HG02943 (cell line): ENCODE results near the gene TNRC6C.

ENCODE experiments used
- ATAC-seq: cut with Tn5 transposase; IDR thresholded peaks from one replicate; pipeline ENCODE4 v1.9.1; 2021; ENCODE audit warnings: mild to moderate bottlenecking, low read depth, moderate library complexity; ENCODE audit not compliant: unreplicated experiment

The TNRC6C gene

DNA sequence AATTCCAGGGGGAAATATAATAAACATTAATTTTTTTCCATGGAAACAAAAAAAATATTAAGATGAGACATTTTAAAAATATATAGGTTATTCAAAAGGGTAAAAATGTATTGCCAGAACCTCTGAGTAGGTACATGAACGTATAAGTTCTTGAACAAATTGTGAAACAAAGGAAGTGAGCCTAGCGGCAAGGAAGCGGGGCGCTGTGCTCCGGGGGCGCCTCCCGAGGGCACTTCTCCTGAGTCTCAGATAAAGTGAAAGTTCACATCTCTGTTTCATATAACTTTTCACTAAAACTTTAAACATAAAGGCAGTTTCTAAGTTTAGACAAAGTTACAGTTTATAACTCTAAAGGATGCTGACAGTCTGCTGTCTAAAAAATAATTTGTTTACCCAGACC lies 52.3 kb downstream of the TNRC6C start:
- no peak for ATAC-seq

DNA sequence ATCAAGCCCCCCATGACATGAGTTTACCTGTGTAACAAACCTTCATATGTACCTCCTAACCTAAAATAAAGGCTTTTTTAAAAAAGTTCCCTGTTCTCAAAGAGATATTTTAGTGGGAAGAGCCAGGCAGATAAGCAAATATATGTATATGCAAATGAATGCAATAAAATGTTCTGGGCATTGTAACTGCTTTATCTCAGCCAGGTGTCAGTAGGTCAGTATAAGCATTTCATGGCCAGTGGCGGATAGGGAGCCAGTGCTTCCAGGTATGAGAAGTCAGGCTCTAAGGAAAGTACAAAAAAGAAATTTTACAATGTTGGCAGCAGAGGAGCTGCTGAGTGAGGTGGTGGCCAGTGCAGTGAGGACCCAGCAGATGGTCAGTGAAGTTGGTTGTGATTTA lies 53.9 kb downstream of the TNRC6C start:
- ATAC-seq, result no peak

DNA sequence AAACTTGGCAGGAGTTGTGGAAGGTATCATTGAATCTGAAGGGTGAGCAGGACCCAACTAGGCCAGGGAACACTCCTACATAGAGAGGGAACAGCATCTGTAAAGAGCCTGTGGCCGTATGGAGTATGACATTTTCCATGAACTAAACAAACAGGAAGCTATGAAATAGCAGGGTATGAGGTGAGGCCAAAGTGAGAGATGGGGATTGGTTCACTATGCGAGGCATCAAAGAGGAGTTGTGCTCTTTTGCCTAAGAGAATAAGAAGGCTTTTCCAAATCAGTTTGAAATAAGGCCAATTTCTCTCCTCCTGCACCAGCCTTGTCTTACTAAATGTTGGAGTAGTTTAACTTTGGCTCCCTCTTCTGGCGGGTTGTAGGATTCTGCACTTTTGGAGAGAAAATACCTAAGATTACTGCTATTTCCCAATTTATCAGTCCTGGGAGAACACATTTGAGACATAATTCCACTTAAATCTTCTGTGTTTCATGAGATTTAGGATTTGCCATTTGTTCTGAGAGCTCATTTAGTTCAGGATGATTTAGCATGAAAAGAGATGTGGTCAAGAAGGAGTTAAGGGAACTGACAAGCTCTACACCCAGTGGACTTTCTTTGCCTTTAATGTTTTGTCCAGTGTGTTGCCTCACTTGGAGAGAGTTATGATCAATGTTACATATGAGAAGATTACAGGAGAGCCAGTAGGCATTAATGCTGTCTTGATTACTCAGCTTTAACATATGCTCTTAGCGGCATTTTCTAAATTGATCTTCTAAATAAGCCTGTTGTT lies 55.4 kb downstream of the TNRC6C start:
- ATAC-seq, result no peak

DNA sequence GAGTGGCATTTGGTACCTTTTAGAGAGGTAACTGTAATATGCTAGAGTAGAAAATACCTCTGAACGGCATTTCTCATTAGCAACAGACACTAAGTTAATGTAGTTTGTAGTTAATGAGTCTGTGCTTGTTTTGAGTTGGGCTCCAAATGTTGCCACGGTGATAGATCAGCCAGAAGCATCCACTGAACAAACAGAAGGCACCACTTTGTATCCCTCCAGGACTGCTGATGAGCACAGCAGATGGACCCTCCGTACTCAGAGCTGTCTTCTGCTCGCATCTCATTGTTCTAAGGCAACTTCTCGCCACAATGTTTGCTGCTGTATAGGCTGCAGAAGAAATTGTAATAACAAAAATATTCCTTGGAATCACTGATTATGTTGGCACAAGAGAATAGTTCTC lies 56.1 kb downstream of the TNRC6C start:
- ATAC-seq, result no peak

DNA sequence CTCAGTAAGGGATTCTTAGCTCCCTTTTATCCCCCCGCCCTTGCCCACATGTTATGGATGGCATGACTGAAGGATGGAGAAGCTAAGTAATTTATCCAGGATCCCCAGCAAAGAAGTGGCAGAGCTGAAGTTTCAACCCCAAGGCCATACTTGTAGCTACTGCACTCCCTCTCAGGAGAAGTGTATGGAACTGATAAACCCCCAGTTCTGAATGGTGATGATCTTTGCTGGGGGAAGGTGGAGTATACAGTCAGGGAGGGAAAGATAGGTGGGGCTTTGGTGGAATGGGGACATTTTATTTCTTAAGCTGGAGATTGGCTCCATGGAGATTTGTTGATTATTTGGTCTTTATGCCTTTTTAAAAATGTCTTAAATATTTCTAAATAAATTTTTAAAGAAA lies 58.3 kb downstream of the TNRC6C start:
- no peak for ATAC-seq

DNA sequence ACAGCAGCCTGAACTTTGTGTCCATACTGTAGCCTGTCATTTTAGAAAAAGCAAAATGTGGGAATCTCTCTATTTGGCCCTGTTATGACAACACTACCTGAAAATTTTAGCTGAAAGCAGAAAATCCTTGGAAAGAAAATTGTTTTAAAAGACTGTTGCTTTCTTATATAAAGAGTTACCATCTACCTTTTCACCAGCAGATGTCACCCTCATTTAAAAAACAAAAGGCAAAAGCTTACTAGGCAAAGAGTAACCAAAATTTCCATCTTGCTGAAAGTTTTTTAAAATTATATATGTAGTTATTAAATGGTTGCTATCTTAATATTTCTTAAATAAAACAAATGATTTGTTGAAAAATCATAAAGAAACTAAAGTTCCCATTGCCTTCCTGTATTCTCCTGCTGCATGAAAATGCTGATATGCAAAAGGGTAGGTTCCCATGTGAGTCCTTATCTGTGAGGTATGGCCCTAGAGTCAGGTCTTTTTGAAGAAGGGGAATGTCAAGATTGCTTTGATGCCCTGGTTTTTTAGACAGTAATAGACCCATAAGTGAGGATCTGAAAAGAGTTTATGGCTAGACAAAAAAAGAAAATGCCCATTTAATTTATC lies 61.0 kb downstream of the TNRC6C start:
- no peak for ATAC-seq

DNA sequence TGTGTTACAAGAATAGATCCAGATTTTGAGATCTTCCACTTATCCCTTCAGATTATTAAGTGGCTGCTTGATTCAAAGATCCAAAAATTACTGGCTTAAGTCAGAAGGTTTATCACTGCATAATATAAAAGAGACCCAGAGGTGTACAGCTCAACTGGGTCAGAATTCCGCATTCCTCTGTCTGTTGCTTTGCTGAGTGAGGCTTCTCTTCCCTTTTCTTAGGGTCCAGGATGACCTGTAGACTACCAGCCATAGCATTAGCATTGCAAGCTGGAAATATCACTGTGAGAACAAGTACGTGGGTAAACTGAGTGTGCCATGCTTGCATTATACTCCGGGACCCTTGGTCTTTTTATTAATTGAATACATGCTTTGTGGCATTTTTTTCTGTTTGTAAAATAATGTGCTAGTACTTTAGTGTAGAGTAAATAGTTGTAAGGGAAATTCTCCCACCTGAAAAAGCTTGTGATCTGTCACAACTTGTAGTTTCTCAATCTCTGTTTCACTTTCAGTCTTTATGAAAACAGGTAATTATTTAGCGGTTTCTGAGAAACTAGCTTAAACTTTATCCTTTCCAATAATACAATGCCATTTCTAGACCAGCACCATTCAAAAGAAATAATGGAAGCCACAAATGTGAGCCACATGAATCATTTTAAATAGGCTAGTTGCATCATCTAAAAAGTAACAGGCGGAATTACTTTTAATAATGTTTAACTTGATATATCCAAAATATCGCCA lies 61.6 kb downstream of the TNRC6C start:
- no peak for ATAC-seq

DNA sequence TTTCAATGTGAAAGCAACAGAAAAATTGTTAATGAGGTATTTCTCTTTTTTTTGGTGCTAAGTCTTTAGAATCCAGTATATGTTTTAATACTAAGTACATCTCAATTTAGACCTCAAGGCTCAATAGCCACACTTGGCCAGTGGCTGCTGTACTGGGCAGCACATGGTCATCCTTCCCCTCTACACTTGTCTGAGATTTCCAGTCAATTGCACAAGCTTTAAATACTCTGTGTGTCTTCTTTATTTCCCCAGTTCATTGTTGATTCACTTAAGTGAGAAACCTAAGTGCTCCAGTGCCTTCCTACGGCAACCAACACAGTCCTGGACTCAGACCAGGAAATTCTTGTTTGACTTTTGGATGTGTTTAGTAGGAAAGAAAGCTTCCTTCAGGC lies 62.2 kb downstream of the TNRC6C start:
- ATAC-seq, result no peak

DNA sequence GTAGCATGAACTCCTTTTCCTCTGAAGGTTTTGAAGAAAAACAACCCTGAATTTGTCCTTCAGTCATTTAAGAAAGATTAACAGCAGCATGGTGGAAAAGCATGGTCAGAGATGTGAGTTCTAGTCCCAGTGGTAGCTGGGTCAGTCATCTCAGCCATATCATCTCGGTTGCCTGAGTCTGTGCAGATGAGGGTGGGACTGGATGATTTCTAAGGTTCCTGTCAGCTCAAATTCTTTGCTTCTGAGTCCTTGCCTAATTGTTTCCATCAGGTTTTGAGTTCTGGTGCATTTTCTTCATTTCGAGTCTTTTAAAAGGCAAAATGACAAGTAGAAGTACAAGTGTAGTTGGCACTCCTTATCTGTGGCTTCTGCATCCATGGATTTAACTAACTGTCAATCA lies 63.9 kb downstream of the TNRC6C start:
- no peak for ATAC-seq

DNA sequence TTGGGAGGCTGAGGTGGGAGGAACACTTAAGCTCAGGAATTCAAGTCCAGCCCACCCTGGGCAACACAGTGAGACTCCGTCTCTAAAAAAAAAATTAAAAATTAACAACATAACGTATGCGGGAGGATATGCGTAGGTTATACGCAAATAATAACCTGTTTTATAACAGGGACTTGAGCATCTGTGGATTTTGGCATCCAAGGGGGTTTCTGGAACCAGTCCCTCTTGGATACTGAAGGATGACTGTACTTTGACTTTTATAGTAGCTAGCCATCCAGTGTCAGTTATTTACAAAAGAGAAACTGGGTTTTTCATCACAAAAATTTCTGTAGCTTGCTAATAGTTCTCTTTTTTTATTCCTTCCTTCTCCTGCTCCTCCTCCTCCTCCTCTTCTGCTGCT lies 64.5 kb downstream of the TNRC6C start:
- no peak for ATAC-seq

DNA sequence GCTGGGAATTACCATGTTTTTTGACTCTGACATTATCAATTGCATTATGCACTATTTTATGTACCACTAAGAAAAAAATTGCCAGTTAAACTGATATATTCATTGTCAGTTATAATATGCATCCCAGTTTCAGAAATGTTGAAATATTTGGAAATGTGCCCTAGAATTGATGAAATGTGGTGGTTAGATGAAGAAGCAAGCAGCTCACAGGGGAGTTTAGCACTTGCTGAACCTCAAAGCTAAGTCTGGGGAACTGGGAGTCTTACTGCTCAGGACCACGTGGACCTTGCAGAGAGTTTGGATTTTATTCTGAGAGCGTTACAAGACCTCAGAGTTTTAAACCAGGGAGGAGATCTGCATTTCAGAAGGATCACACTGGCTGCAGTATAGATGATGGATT lies 67.9 kb downstream of the TNRC6C start:
- no peak for ATAC-seq

DNA sequence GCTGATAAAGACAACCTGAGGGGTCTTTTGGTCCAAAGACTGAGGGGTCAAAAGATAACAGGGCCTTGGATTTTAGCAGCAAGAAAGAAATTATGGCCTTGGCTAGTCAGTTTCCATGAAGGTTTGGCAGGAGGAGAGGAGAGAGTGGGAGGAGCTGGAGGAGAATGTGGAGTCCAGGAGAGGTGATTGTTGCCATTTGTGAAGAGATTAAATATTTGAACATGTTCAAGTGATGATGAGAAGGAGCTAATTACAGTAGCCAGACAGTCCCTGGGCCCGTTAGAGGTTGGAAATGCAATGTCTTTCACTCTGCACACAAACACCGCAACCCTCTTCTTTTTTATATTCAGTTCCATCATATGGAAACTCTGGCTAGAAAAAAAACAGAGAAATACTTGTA lies 68.6 kb downstream of the TNRC6C start:
- no peak for ATAC-seq

DNA sequence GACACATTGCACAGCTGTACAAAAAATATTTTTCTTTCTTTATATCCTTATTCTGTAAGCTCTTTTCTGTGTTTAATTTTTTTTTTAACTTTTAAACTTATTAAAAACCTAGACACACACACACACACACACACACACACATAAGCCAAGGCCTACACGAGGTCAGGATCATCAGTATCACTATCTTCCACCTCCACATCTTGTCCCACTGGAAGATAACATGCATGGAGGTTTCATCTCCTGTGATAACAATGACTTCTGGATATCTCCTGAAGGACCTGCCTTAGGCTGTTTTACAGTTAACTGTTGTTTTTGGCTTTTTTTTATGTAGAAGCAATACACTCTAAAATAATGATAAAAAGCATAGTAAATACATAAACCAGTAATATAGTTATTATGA lies 71.2 kb downstream of the TNRC6C start:
- no peak for ATAC-seq

DNA sequence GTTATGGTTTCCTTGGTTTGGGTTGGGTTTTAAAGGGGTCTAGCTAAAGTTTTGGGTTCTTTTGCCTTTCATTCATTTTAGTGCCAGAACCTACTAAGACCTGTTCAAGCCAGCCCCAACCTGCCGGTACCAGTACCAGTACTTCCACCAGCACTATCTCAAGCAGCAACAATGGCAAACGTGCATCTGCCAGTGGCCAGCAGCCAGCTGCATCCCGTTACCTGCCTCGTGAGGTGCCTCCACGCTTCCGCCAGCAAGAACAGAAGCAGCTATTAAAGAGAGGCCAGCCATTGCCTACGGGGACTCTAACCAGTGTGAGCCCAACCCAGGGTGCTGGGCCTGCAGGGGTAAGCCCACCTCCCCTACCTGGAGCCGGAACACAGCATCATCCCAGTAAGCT lies 72.9 kb downstream of the TNRC6C start:
- ATAC-seq, result no peak

DNA sequence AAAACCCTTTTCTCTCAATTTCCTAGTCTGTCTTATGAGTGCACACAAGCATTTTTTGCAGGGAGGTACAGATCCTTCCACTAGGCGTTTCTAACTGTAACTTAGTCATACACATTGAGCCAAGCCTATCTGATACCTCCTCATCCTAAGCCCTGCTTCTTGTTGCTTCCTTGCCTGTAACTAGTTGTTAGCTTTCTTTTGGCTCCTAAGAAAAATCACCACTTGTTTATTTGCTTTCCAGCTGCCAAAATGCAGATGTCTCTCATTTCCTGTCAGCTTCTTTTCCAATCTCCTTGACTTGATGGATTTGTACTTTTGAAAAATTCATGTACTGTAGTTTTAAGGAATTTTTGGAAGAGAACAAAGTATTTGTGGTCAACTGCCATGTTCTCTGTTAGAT lies 73.7 kb downstream of the TNRC6C start:
- ATAC-seq, result no peak

DNA sequence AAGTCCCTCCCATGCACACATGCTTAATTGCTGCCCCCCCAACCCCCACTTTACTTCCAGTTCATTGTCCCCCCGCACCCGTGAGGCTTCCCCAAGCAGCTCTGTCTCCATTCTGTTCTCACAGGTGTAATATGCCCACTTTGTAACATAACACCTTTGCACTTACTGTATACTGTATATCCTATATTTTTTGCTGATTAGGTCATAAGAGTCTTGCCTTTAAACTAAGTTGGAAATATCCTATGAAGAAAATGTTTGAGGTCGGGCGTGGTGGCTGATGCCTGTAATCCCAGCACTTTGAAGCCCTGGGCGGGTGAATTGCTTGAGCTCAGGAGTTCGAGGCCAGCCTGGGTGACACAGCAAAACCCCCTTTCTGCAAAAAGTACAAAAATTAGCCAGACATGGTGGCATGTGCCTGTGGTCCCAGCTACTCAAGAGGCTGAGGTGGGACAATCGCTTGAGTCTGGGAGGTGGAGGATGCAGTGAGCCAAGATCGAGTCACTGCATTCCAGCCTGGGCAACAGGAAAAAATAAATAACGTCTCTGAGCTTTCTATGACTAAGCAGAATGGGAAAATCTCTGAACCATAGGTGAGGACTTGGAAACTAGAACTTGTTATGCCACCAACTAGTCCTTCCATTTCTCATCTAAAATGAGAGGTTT lies 76.1 kb downstream of the TNRC6C start:
- ATAC-seq, result no peak

DNA sequence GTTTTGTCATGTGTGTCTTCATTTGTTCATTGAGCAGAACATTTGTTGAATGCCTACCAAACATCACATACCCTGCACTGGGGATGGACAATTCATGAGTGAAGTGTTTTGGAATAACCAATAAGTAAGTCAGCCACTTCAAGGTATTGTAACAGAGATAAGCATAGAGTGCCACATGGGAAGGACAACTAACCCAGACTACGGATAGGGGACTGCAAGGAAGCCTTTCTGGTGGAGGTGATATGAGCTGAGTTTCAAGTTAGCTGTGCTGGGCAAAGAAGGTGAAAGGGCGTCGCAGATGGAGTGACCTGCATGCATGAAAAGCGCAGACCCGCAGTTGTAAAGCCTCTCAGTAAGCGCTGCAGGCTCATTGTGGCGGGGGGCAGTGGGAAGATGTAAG lies 78.8 kb downstream of the TNRC6C start:
- ATAC-seq, result no peak

DNA sequence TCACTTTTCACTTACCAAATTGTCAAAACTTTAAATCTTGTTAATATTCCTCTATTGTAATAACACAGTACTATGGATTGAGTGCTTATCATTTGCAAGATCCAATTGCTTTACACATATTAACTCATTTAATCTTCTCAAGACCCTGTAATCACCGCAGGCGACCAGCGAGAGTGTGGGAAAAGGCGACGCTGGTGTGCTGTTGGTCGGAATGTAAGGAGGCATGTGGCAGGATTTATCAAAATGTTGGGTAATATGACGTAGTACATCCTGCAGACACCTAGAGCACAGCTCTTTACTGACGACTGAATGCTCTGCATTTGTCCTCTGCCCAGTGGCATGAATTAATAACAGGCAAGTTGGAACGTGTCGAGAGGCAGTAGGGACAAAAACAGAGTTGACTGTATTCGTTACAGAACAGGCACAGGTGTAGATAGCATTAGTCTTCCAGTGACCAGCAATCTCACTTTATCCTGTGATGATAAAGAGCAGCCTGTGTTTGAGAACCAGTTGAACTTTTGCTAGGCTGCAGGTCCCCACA lies 80.3 kb downstream of the TNRC6C start:
- ATAC-seq, result no peak

DNA sequence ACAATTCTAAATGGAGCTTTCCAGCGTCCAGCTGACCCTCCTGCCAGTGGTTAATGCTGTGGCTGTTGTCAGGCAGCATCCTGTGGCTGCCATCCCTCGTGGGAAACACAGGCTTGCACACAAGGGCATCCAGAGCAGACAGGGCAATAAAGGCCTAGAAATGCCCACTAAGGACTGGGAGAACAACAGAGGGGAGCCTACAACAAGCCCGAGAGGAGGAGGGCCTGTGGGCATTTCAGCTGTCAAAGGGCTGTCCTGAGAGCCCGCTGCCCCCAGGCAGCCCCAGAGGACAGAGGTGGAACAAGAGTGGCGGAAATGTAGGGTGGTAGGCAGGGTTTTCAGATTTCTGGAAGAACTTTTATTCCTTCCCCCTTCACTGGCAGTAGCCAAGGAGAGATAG lies 81.1 kb downstream of the TNRC6C start:
- ATAC-seq, result no peak

DNA sequence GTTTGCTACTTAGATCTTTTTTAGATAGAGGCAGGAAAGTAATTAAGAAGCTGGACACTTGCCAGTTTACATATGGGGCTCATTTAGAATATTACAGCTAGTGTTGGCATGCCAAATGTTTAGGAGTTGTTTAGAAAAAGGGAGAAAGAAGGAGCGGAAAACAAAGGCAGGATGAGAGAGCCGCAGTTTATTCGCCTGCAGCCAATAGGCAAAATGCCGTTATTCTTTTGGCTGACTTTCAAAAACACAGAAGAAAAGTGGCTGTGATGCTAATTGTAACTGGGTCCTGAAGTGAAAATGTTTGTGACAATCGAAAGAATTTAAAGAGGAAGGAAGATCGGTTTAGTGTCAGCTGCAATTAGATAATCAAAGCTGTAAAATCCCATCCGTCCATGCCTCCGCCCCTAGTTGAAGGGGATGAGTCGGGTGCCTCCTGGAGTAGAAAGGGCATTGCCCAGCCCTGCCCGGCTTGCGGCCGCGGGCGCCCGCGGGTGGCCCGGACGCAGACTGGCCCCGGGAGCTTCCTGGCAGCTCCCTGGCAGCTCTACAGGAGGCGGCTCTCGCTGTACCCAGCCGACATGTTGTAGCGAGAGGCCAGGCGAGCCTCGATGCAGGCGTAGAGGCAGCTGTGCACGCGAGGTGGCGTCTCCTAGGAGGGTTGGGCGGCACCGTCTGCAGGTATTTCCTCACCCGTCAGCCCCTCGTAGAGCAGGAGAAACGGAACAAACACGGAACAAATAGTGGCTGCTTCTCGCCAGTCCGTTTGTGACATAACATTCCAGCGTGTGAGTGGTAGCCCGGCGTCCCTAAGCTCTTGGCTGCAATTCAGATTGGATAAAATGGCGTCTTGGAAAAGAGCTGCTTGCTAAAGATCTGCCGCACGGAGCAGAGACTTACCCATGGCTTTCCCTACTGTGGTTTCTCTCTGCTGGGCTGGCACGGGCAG lies 82.2 kb downstream of the TNRC6C start:
- ATAC-seq, result no peak
